Loucy (cell line): ENCODE data around the gene WASL.

Experiments used
- H2AFZ ChIP-seq: fragments of 200-600 bp; sonication (generic); 2 replicates; pipeline ENCODE4 v1.6.0; 2016; ENCODE audit warnings: antibody characterized with exemption, mild to moderate bottlenecking, low read length, moderate library complexity
- H3F3A ChIP-seq: fragments of 200-600 bp; 2 replicates; pipeline ENCODE4 v1.6.0; 2016; ENCODE audit warnings: antibody characterized with exemption, low read depth, mild to moderate bottlenecking
- H3K27me3 ChIP-seq: fragments of 200-600 bp; sonication (generic); 2 replicates; pipeline ENCODE4 v1.6.1; 2014; ENCODE audit warnings: low read length, mild to moderate bottlenecking; ENCODE audit not compliant: insufficient read depth, poor library complexity, severe bottlenecking
- H3K36me3 ChIP-seq: fragments of 200-600 bp; sonication (generic); 2 replicates; pipeline ENCODE4 v1.6.1; 2016; ENCODE audit warnings: low read length; ENCODE audit not compliant: insufficient read depth
- H3K4me1 ChIP-seq: fragments of 200-600 bp; sonication (generic); 2 replicates; pipeline ENCODE4 v1.5.1; 2014; ENCODE audit warnings: low read length, mild to moderate bottlenecking; ENCODE audit not compliant: insufficient read depth, poor library complexity, severe bottlenecking
- H3K4me2 ChIP-seq: fragments of 200-600 bp; sonication (generic); 2 replicates; pipeline ENCODE4 v1.6.0; 2014; ENCODE audit warnings: antibody characterized with exemption, low read length, low read depth, mild to moderate bottlenecking; ENCODE audit not compliant: poor library complexity, severe bottlenecking
- H3K4me3 ChIP-seq: fragments of 200-600 bp; sonication (generic); 2 replicates; pipeline ENCODE4 v1.5.1; 2014; ENCODE audit warnings: low read length, mild to moderate bottlenecking, mixed read lengths; ENCODE audit not compliant: poor library complexity, severe bottlenecking
- H3K79me2 ChIP-seq: fragments of 200-600 bp; sonication (generic); 2 replicates; pipeline ENCODE4 v1.6.1; 2014; ENCODE audit warnings: low read length; ENCODE audit not compliant: insufficient read depth
- H3K9ac ChIP-seq: fragments of 200-600 bp; sonication (generic); 2 replicates; pipeline ENCODE4 v1.6.0; 2014; ENCODE audit warnings: mild to moderate bottlenecking, low read depth, low read length, moderate library complexity; ENCODE audit not compliant: poor library complexity, severe bottlenecking
- H3K9me2 ChIP-seq: fragments of 200-600 bp; sonication (generic); replicated peaks from 2 replicates; pipeline ENCODE4 v1.6.1; 2016; ENCODE audit warnings: low read depth, low read length, mixed read lengths
- H3K9me3 ChIP-seq: fragments of 200-600 bp; sonication (generic); 2 replicates; pipeline ENCODE4 v1.6.1; 2014; ENCODE audit warnings: mild to moderate bottlenecking, antibody characterized with exemption, low read length, low read depth; ENCODE audit not compliant: insufficient read depth
- H4K20me1 ChIP-seq: fragments of 200-600 bp; sonication (generic); 2 replicates; pipeline ENCODE4 v1.6.0; 2014; ENCODE audit warnings: antibody characterized with exemption, low read length, mild to moderate bottlenecking; ENCODE audit not compliant: insufficient read depth, poor library complexity, severe bottlenecking
- EZH2phosphoT487 ChIP-seq: fragments of 200-600 bp; IDR thresholded peaks from 2 replicates; pipeline ENCODE4 v1.6.1; 2018; ENCODE audit warnings: antibody characterized with exemption, mild to moderate bottlenecking, moderate library complexity, borderline replicate concordance
- TF ChIP-seq, protein P1 (sequence below): fragments of 200-600 bp; sonication (generic); conservative IDR thresholded peaks from 2 replicates; pipeline ENCODE4 v1.5.1; 2014; ENCODE audit warnings: mild to moderate bottlenecking, antibody characterized with exemption, low read length

Gene WASL

DNA sequence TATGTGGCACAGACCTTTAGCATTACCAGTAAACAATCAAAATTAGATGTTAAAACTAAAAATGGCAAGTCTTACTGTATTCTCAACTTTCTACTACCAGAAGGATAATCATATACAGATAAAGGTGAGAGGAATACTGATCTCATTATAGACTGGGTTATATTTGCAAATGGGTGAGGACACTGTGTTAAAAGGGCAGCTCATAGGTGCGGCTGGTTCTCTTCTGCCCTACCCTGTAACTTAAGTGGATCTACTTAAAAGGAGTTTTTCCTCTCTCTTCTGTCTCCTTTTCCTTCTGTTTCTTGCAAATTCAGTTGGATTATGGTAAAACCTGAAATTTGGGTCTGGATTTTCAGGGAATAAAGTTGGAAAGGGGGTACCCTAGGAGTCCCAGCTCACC is 33.0 kb downstream of the WASL start:
- Histone ChIP-seq H3K27me3 (no peaks in the 10 kb centered on the region), H3K9ac (no peak overlapping the region), H4K20me1 (peaks cover 36% of the 10 kb centered on the region), H3K79me2 (peaks cover 50% of the 10 kb centered on the region), H3K36me3 (no peaks in the 10 kb centered on the region; the same call in 1 of the 2 replicates), H3K4me1 (peaks cover 12% of the 10 kb centered on the region), H3K9me3 (no peaks in the 10 kb centered on the region), H2AFZ (no peak overlapping the region), H3K4me2 (no peak overlapping the region), H3K4me3 (no peak overlapping the region), H3F3A (no peaks in the 10 kb centered on the region), H3K9me2 (no peaks in the 10 kb centered on the region)
- TF ChIP-seq EZH2phosphoT487, result no peak
- TF ChIP-seq, protein P1, sequence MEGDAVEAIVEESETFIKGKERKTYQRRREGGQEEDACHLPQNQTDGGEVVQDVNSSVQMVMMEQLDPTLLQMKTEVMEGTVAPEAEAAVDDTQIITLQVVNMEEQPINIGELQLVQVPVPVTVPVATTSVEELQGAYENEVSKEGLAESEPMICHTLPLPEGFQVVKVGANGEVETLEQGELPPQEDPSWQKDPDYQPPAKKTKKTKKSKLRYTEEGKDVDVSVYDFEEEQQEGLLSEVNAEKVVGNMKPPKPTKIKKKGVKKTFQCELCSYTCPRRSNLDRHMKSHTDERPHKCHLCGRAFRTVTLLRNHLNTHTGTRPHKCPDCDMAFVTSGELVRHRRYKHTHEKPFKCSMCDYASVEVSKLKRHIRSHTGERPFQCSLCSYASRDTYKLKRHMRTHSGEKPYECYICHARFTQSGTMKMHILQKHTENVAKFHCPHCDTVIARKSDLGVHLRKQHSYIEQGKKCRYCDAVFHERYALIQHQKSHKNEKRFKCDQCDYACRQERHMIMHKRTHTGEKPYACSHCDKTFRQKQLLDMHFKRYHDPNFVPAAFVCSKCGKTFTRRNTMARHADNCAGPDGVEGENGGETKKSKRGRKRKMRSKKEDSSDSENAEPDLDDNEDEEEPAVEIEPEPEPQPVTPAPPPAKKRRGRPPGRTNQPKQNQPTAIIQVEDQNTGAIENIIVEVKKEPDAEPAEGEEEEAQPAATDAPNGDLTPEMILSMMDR, result no peak

GRCh38 chr7:123715198-123715597 is 33.6 kb downstream of the WASL start:
- Histone ChIP-seq H3K79me2 (peaks cover 51% of the 10 kb centered on the region), H3K36me3 (no peaks in the 10 kb centered on the region; the same call in 1 of the 2 replicates), H2AFZ (no peak overlapping the region), H3K9me2 (no peaks in the 10 kb centered on the region), H3K4me2 (no peak overlapping the region), H3K4me3 (no peak overlapping the region), H3K9me3 (no peaks in the 10 kb centered on the region), H3K4me1 (peaks cover 12% of the 10 kb centered on the region), H3K9ac (no peak overlapping the region), H3F3A (no peaks in the 10 kb centered on the region), H4K20me1 (peaks cover 33% of the 10 kb centered on the region), H3K27me3 (no peaks in the 10 kb centered on the region)
- no peak for TF ChIP-seq EZH2phosphoT487
- TF ChIP-seq, protein P1, result no peak

- no peaks in the 10 kb centered on the region; the same call in 1 of the 2 replicates for H3K36me3 ChIP-seq
- no peak overlapping the region for H3K4me3 ChIP-seq
- H4K20me1 ChIP-seq, result peaks cover 26% of the 10 kb centered on the region
- no peaks in the 10 kb centered on the region for H3K9me3 ChIP-seq
- peaks cover 44% of the 10 kb centered on the region for H3K79me2 ChIP-seq
- no peak overlapping the region for H3K9ac ChIP-seq
- no peak overlapping the region for H3K4me2 ChIP-seq
- no peak overlapping the region for H2AFZ ChIP-seq
- H3K27me3 ChIP-seq, result no peaks in the 10 kb centered on the region
- TF ChIP-seq, protein P1, result no peak
- TF ChIP-seq EZH2phosphoT487, result no peak
- H3F3A ChIP-seq, result no peaks in the 10 kb centered on the region
- no peaks in the 10 kb centered on the region for H3K9me2 ChIP-seq
- H3K4me1 ChIP-seq, result peaks cover 9% of the 10 kb centered on the region
Measured at GRCh38 chr7:123714296-123715080, 34.3 kb downstream of the WASL start.
